HepG2 (cell line): ENCODE measurements around the gene SMIM20. TPM values are rescaled to one million over a fixed set of nuclear protein-coding genes. Genes with fewer than 3 reads are reported as not detected.

ENCODE experiments used
- CAMTA2 ChIP-seq: sonication (generic); formaldehyde crosslinking; IDR thresholded peaks from 2 replicates; pipeline ENCODE4 v1.4.0; 2020; ENCODE audit warnings: mild to moderate bottlenecking, missing genetic modification reagents, borderline replicate concordance
- FOXJ3 ChIP-seq: sonication (generic); formaldehyde crosslinking; IDR thresholded peaks from 2 replicates; pipeline ENCODE4 v1.4.0; 2020; ENCODE audit warnings: missing genetic modification reagents, mild to moderate bottlenecking, borderline replicate concordance
- KLF15 ChIP-seq: sonication (generic); formaldehyde crosslinking; IDR thresholded peaks from 2 replicates; pipeline ENCODE4 v1.8.1; 2023; ENCODE audit warnings: borderline replicate concordance, mild to moderate bottlenecking, inconsistent platforms, missing genetic modification reagents, mixed read lengths
- NFE2L2 ChIP-seq: fragments of 150-350 bp; IDR thresholded peaks from 2 replicates; pipeline ENCODE4 v1.6.1; 2014; ENCODE audit warnings: low read length
- SP2 ChIP-seq: sonication (generic); formaldehyde crosslinking; IDR thresholded peaks from 2 replicates; pipeline ENCODE4 v1.5.1; 2020; ENCODE audit warnings: mild to moderate bottlenecking, missing genetic modification reagents
- STAT5B ChIP-seq: sonication (generic); formaldehyde crosslinking; IDR thresholded peaks from 2 replicates; pipeline ENCODE4 v1.4.0; 2020; ENCODE audit warnings: missing genetic modification reagents
- ZNF124 ChIP-seq: sonication (generic); formaldehyde crosslinking; IDR thresholded peaks from 2 replicates; pipeline ENCODE4 v1.4.0; 2020; ENCODE audit warnings: missing genetic modification reagents
- ZNF224 ChIP-seq: sonication (generic); formaldehyde crosslinking; IDR thresholded peaks from 2 replicates; pipeline ENCODE4 v1.5.0; 2020; ENCODE audit warnings: mild to moderate bottlenecking, missing genetic modification reagents
- ZNF354B ChIP-seq: sonication (generic); formaldehyde crosslinking; IDR thresholded peaks from 2 replicates; pipeline ENCODE4 v1.8.0; 2022; ENCODE audit warnings: mild to moderate bottlenecking, missing genetic modification reagents
- ZNF496 ChIP-seq: sonication (generic); formaldehyde crosslinking; IDR thresholded peaks from 2 replicates; pipeline ENCODE4 v1.8.1; 2023; ENCODE audit warnings: mild to moderate bottlenecking, moderate library complexity, missing genetic modification reagents; ENCODE audit not compliant: insufficient replicate concordance
- ZNF563 ChIP-seq: sonication (generic); formaldehyde crosslinking; IDR thresholded peaks from 2 replicates; pipeline ENCODE4 v1.8.0; 2022; ENCODE audit warnings: mild to moderate bottlenecking, moderate library complexity, missing genetic modification reagents
- ZNF674 ChIP-seq: sonication (generic); formaldehyde crosslinking; IDR thresholded peaks from 2 replicates; pipeline ENCODE4 v1.5.0; 2020; ENCODE audit warnings: low read depth, mild to moderate bottlenecking, missing genetic modification reagents
- polyA plus RNA-seq, 8 experiments: library from polyadenylated mRNA; depleted of rRNA in 3 of 8; stranded (reverse) in 7 of 8; unstranded in 1 of 8; fragments of >200 nt; fragmentation: Illumina TruSeq in 4 of 8; extraction: Trizol in 4 of 8; gene quantifications; 2 replicates each; pipeline versions ENCODE4 v1.2.1 to v1.2.3, GENCODE V29; 2011 to 2016; ENCODE audit warnings: low read depth in 4 of 8, missing spikeins in 1 of 8, mixed read lengths in 1 of 8; ENCODE audit not compliant: insufficient read depth in 1 of 8
- total RNA-seq, 5 experiments: library from RNA; depleted of rRNA; stranded (reverse); fragments of >200 nt; fragmentation: Illumina TruSeq; extraction: Trizol; gene quantifications; 2 replicates each; pipeline ENCODE4 v1.2.3, GENCODE V29; 2016; ENCODE audit warnings: low read depth in 1 of 5
- TF ChIP-seq, protein P1 (sequence below): sonication (generic); formaldehyde crosslinking; IDR thresholded peaks from 2 replicates; pipeline ENCODE4 v1.4.0; 2020; ENCODE audit warnings: mild to moderate bottlenecking, low read depth, missing genetic modification reagents
- TF ChIP-seq, protein P2 (sequence below): sonication (generic); formaldehyde crosslinking; IDR thresholded peaks from 2 replicates; pipeline ENCODE4 v1.4.0; 2020; ENCODE audit warnings: missing genetic modification reagents
- TF ChIP-seq, protein P3 (sequence below): sonication (generic); formaldehyde crosslinking; IDR thresholded peaks from 2 replicates; pipeline ENCODE4 v1.5.0; 2020; ENCODE audit warnings: missing genetic modification reagents
- TF ChIP-seq, protein P4 (sequence below): sonication (generic); formaldehyde crosslinking; IDR thresholded peaks from 2 replicates; pipeline ENCODE4; 2020; ENCODE audit warnings: missing genetic modification reagents, mild to moderate bottlenecking, borderline replicate concordance
- TF ChIP-seq, protein P5 (sequence below): sonication (generic); formaldehyde crosslinking; IDR thresholded peaks from 2 replicates; pipeline ENCODE4 v1.4.0; 2020; ENCODE audit warnings: mild to moderate bottlenecking, missing genetic modification reagents
- TF ChIP-seq, protein P6 (sequence below): sonication (generic); formaldehyde crosslinking; IDR thresholded peaks from 2 replicates; pipeline ENCODE4 v1.4.0; 2020; ENCODE audit warnings: missing genetic modification reagents, borderline replicate concordance

The SMIM20 gene
- total and polyA plus RNA-seq, 2 of the 13 experiments (the other 11 are each of a cell fraction or from before 2014, with no cell fraction given), result 26.3 to 30.2 TPM

DNA sequence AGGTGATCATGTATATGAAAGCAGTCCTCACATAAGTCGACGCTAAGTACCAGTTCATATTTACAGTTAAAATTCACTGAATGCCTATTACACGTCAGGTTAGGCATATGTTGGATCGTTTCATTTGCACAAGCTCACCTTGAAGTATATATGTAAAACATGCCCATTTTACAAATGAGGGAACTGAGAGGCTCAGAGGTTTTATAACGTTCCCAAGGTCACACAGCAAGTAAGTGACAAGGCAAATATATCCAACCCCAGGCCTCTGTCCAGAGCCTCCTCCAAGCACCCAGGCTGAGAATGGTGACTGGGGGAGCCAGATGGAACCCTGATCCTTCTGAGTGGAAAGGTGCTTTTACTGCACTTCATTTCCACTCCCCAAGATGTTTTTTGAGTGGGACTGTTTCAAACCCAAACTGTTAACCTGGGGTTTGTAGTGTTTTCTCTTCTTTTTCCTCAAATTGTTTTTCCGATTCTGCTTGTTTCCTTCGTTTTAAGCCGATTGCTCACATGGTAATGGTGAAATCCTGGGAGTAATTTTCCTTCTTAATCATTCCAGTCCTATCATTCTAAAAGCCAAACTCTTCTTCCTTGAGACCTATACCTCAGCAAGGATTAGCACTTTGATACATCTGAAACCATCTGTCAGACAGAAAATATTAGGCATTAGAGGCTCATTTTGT lies 791 bp downstream of the SMIM20 start (continued):
- TF ChIP-seq ZNF124, result no peak
- TF ChIP-seq, protein P1, sequence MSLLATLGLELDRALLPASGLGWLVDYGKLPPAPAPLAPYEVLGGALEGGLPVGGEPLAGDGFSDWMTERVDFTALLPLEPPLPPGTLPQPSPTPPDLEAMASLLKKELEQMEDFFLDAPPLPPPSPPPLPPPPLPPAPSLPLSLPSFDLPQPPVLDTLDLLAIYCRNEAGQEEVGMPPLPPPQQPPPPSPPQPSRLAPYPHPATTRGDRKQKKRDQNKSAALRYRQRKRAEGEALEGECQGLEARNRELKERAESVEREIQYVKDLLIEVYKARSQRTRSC (CRISPR knock-in tag), result no peak
- TF ChIP-seq, protein P2, sequence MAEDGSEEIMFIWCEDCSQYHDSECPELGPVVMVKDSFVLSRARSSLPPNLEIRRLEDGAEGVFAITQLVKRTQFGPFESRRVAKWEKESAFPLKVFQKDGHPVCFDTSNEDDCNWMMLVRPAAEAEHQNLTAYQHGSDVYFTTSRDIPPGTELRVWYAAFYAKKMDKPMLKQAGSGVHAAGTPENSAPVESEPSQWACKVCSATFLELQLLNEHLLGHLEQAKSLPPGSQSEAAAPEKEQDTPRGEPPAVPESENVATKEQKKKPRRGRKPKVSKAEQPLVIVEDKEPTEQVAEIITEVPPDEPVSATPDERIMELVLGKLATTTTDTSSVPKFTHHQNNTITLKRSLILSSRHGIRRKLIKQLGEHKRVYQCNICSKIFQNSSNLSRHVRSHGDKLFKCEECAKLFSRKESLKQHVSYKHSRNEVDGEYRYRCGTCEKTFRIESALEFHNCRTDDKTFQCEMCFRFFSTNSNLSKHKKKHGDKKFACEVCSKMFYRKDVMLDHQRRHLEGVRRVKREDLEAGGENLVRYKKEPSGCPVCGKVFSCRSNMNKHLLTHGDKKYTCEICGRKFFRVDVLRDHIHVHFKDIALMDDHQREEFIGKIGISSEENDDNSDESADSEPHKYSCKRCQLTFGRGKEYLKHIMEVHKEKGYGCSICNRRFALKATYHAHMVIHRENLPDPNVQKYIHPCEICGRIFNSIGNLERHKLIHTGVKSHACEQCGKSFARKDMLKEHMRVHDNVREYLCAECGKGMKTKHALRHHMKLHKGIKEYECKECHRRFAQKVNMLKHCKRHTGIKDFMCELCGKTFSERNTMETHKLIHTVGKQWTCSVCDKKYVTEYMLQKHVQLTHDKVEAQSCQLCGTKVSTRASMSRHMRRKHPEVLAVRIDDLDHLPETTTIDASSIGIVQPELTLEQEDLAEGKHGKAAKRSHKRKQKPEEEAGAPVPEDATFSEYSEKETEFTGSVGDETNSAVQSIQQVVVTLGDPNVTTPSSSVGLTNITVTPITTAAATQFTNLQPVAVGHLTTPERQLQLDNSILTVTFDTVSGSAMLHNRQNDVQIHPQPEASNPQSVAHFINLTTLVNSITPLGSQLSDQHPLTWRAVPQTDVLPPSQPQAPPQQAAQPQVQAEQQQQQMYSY (CRISPR knock-in tag), result no peak
- TF ChIP-seq, protein P3, sequence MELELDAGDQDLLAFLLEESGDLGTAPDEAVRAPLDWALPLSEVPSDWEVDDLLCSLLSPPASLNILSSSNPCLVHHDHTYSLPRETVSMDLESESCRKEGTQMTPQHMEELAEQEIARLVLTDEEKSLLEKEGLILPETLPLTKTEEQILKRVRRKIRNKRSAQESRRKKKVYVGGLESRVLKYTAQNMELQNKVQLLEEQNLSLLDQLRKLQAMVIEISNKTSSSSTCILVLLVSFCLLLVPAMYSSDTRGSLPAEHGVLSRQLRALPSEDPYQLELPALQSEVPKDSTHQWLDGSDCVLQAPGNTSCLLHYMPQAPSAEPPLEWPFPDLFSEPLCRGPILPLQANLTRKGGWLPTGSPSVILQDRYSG (CRISPR knock-in tag), result no peak
- TF ChIP-seq NFE2L2, result no peak
- TF ChIP-seq, protein P4, sequence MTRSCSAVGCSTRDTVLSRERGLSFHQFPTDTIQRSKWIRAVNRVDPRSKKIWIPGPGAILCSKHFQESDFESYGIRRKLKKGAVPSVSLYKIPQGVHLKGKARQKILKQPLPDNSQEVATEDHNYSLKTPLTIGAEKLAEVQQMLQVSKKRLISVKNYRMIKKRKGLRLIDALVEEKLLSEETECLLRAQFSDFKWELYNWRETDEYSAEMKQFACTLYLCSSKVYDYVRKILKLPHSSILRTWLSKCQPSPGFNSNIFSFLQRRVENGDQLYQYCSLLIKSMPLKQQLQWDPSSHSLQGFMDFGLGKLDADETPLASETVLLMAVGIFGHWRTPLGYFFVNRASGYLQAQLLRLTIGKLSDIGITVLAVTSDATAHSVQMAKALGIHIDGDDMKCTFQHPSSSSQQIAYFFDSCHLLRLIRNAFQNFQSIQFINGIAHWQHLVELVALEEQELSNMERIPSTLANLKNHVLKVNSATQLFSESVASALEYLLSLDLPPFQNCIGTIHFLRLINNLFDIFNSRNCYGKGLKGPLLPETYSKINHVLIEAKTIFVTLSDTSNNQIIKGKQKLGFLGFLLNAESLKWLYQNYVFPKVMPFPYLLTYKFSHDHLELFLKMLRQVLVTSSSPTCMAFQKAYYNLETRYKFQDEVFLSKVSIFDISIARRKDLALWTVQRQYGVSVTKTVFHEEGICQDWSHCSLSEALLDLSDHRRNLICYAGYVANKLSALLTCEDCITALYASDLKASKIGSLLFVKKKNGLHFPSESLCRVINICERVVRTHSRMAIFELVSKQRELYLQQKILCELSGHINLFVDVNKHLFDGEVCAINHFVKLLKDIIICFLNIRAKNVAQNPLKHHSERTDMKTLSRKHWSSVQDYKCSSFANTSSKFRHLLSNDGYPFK, result no peak
- TF ChIP-seq ZNF674, result no peak
- TF ChIP-seq, protein P5, sequence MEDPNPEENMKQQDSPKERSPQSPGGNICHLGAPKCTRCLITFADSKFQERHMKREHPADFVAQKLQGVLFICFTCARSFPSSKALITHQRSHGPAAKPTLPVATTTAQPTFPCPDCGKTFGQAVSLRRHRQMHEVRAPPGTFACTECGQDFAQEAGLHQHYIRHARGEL (CRISPR knock-in tag), result no peak
- TF ChIP-seq STAT5B (CRISPR knock-in tag), result no peak
- TF ChIP-seq SP2 (CRISPR knock-in tag), result no peak
- TF ChIP-seq, protein P6, sequence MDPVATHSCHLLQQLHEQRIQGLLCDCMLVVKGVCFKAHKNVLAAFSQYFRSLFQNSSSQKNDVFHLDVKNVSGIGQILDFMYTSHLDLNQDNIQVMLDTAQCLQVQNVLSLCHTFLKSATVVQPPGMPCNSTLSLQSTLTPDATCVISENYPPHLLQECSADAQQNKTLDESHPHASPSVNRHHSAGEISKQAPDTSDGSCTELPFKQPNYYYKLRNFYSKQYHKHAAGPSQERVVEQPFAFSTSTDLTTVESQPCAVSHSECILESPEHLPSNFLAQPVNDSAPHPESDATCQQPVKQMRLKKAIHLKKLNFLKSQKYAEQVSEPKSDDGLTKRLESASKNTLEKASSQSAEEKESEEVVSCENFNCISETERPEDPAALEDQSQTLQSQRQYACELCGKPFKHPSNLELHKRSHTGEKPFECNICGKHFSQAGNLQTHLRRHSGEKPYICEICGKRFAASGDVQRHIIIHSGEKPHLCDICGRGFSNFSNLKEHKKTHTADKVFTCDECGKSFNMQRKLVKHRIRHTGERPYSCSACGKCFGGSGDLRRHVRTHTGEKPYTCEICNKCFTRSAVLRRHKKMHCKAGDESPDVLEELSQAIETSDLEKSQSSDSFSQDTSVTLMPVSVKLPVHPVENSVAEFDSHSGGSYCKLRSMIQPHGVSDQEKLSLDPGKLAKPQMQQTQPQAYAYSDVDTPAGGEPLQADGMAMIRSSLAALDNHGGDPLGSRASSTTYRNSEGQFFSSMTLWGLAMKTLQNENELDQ (CRISPR knock-in tag), result no peak
- no peak for TF ChIP-seq ZNF354B (CRISPR knock-in tag)
- TF ChIP-seq ZNF496 (CRISPR knock-in tag), result no peak
- TF ChIP-seq ZNF563 (CRISPR knock-in tag), result no peak
- no peak for TF ChIP-seq CAMTA2 (CRISPR knock-in tag)
- no peak for TF ChIP-seq KLF15 (CRISPR knock-in tag)
- 0 out of 2 replicates have a peak, but pooled peaks have one; percentile 1 for TF ChIP-seq FOXJ3
- no peak for TF ChIP-seq ZNF224 (CRISPR knock-in tag)
